NCI-H2227 treated with DMSO at 0.1 percent for 48 hours (cell line): ENCODE results near the gene PPP1CA.

Source experiments
- DNase-seq: peaks from one replicate; lab custom pipeline; 2025; lab: John Stamatoyannopoulos, UW

The PPP1CA gene

DNA sequence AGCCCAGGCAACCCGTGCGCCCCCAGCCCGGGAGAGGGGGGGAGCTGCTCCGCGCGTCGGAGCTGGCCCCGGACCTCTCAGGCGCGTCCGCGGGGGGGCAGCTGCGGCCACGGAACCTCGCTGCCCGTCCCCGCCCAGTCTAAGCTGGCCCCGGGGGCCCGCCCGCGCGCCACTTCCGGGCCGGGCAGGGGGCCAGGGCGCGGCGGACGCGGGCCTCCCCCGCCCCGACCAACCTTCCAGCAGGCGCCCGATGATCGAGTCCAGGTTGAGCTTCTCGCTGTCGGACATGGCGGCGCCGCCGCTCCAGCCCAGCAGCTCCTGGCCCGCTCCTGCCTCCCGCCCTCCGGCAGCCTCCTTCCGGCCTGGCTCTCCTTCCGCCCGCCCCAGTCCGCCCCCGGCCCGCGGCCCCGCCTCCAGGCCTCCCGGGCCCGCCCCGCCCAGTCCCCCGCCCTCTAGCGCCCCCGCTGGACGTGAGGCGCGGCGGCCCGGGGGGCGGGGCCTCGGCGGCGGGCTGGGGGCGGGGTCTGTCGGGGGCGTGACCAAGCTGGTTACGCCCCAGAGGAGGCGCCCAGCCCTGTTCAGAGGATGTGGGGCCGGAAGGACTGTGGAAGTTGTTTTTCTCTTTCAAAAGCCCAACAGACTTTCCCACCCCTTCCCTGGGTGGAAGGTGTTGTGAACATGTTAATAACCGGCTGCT is at the start of gene PPP1CA:
TSS of gene PPP1CA (minus strand) at position 364 of the 697 bp plus-strand sequence. CDS start at position 288, 76 bp downstream.
- peak; percentile 94 for DNase-seq

DNA sequence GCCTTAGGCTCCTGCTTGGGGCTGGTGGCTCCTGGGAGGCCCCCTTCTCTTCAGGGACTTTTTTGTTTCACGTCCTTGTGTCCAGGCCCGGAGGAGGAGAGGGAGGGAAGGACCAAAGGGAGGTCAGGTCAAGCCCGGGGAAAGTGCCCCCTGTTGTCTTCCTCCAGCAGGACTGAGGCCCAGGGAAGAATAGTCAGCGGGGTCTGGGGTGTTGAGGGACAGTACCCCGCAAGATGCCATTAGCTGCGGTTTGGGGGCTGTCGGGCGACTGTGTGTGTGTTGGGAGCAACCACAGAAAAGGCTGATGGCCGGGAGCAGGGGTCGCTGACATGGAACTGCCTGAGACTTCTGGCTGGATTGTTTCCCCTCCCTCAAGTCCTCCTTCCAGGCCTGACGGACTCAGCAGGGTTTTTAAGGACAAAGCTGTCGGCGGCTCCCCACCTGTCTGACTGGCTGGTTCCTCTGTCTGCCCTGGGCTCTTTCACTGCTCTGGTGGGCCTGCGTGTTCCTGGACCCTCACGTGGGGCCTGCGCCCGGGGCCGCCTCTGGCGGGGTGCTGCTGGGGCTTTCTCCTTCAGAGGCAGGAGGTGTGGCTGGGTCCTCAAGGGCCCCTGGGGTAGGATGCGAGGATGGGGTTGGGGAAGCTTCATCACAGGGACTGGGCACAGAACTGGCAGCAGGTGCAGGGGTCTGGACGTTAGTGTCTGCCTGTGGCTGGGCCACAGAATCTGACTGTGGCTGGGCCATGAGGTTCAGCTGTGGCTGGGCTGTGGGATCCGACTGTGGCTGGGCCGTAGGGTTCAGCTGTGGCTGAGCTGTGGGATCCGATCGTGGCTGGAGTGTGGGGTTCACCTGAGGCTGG is 49.4 kb upstream of the PPP1CA start:
- DNase-seq: no peak

DNA sequence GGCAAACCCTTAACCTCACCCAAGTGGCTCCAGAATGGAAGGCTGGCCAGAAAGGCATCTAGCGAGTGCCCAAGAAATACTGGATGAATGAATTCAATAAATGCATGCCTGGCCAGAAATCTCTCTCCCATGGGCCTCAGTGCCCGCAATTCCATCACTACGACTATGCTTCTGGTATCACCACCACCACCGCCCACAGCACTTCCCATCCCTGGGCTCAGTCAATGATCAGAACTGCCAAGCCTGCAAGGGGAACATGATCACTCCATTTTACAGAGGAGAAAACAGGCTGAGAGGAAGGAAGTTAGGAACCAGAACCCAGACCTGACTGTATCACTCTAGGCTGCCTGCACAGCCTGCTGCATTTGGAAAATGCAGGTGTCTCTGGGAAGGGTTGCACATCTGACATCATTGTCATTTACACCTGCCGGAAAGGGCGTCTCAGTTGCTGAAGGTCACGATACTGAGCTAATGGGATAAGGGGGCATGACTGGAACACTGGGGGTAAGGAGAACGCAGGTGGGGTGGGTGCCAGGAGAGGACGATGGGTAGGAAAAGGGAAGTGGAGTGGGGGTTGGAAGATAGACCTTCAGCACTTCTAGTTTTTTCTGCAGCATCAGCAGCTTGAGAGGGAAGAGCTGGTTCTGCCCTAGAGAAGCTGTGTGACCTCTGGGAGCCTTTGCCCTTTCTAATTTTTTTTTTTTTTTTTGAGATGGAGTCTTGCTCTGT is 47.6 kb upstream of the PPP1CA start:
- no peak for DNase-seq

DNA sequence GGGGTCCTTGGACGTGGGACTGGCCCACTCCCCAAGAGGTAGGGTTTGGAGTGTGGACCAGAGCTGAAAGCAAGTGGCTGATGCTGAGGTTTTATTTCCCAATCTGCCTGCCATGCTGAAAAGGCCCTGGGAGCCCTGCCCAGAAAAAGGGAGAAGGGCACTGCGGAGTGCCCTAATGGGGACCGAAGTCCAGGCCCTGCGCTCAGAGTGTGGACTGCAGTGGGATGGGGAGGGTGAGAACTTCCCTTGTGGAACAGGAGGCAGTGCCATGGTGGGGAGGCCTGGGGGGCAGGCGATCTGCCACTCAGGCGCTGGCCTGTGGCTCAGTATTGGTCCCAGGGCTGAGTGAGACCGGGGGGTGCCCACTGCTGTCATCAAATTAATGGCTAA is 46.6 kb upstream of the PPP1CA start:
- no peak for DNase-seq

DNA sequence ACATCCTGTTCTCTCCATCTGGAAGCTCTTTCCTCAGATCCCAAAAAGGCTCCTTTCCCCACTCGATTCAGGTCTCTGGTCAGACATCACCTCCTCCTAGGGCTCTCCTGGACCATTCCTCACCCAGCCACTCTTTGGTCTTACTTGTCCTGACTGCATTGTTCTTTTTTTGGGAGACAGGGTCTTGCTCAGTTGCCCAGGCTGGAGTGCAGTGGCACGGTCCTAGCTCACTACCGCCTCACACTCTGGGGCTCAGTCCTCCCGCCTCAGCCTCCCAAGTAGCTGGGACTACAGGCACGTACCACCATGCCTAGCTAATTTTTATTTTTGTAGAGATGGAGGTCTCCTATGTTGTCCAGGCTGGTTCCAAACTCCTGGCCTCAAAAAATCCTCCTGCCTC is 43.9 kb upstream of the PPP1CA start:
- DNase-seq: no peak

DNA sequence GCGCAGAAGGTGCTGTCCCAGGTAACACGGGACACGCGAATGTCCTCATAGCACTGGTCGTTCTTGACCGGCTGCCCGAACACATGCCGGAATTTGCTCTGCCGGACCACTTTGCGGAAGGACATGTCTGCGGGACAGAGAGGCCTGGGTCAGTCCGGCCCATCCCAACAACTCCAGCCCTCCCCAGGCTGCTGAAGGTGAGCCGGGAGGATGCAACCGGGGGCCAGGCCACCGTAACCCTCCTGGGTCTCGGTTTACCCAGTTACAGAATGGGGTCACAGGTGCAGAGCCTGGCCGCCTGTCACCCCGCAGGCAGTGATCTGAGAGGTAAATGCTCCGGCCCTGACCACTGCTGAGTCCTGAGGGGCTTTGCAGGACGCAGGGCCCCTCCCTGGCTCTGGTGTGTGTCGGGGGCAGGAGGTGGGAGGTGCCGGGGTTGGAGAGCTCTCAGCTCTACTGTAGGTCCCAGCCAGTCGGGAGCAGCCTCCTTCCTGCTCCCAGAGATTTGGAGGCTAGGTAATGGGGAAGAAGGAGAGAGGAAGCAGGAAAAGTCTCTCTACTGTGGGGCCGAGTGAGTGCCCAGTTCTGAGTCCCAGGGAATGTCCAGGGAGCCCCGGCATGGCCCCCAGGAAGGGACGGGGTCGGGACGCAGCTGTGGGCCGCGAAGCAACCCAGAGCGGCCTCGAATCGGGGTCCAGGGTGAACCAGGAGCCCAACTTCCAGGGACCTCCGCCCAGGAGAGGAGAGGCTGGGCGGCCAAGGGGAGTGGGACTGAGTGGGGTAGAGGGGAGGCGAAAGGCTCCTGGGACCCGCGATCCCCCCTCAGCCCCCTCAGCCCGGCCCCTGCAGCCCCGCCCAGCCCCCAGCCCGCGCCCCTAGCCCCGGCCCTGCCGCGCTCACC is 41.1 kb upstream of the PPP1CA start:
- no peak for DNase-seq

- no peak for DNase-seq
These were observed 40.2 kb upstream of the PPP1CA start for GRCh38 chr11:67441731-67442351.

- no peak for DNase-seq
These were observed 39.5 kb upstream of the PPP1CA start for GRCh38 chr11:67441098-67441563.

DNA sequence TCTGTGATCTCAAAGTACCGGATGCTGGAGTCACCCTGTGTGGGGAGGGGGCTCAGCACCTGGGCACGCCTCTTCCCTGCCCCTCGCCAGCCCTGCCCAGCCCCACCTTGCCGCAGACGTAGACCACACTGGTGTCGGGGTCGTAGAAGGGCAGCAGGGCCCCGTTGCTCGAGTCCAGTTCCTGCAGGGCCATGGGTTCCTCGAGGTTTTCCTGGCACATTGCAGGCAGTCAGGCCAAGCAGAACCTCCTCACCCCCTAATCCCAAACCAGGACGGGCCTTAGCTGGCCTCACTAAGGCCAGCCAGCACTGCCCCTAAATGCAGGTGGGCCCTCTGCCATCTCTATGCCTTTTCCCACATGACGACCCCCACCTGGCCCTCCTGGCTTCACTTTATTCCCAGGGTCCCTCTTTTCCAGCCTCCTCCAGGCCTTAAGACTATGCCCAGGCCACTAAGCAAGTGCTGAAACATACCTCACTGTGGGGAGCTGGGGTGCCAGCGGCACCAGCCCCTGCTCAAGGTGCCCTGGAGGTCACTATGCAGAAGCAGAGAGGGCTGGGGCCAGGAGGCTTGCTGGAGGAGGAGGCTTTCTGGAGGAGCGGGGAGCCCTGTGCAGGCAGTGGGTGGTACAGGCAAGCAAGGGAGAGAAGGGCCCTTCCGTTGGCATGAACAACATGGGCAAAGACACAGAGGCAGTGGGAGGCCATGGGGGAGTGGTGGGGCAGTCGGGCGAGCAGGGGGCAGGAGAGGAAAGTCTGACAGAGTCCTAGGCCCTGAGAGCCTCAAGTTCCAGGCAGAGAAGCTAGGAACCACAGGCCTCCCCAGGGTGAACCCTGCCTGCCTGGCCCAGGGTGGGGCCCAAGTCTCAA is 38.8 kb upstream of the PPP1CA start:
- DNase-seq: no peak

GRCh38 chr11:67439321-67440228 is 37.9 kb upstream of the PPP1CA start:
- no peak for DNase-seq

DNA sequence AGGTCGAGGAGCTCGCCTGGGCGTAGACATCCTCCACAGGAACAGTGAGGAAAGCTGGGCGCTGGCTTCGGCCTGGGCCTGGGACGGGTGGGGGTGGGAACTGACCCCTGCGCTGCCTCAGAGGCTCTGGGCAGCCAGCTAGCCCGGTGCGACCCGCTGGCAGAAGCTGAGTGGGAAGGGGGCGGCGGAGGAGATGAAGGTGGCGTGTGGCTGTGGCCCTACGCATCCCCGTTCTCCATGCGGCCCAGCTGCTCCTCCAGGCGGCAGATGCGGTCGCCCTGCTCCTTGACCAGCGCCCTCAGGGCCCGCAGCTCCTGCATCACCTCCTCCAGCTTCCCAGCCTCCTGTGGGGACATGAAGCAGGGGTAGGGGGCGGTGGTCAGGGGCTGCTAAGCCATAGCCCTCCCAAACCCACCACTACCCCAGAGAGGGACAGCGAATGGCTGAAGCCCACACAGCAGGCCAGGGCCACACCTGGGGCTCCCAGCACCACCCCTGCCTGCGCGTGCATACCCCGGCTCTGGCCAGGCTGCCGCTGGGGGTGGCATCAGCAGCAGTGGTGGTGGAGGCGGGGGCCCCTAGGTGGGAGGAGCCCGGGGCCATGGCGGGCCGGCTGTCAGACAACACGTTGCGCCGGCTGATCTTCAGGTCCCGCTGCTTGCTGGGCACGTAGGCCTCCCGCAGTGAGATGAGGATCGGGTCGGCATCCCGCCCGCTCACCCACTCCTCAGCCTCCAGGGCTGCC is 36.7 kb upstream of the PPP1CA start:
- no peak for DNase-seq

- no peak for DNase-seq
These were observed 36.1 kb upstream of the PPP1CA start for GRCh38 chr11:67437809-67438157.

DNA sequence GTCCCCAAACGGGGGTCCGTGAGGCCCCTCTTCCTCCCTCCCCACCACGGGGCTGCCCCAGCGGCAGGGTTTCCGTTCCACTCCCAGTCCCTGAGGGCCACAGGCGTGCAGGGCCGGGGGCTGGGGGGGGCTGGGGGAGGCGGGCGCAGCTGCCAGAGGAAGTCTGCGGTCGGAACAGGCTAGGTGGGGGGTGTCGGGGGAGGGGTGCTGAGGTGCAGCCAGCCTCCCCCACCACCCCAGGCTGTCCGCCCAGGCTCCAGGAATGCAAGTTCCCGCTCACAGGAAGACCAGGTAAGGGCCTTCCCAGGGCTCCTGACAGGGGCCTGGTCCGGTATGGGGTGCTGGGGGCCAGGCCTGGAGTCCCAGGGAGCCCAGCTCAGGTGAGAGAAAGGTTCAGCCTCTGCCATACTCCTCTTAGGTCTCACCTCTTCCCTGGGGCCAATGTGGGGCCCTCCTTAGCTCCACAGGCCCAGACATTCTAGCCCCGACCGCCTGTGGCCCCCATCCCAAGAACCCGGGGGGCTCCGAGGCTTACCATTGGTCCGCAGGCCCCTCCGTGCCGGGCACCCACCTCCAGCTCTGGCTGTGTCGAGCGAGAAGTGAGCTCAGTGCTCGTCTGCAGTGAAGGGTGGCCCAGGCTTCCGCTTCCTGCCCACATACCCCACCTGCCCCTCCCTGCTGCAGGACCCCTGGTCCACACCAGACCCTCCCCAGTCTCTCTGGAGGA is 35.6 kb upstream of the PPP1CA start, which contains the start of gene PTPRCAP:
TSS of gene PTPRCAP (minus strand) at position 601 of the 727 bp plus-strand sequence. CDS start at position 538, 63 bp downstream.
- no peak for DNase-seq

GRCh38 chr11:67436459-67437081 is 34.9 kb upstream of the PPP1CA start:
- no peak for DNase-seq

GRCh38 chr11:67435727-67436458 is 34.2 kb upstream of the PPP1CA start:
- no peak for DNase-seq

GRCh38 chr11:67435031-67435726 is 33.5 kb upstream of the PPP1CA start:
- no peak for DNase-seq
